C4-2B (cell line): Measurements from ENCODE around the gene PRDX2.

Experiments used
- ZFX ChIP-seq: fragments of 450-650 bp; IDR thresholded peaks from 2 replicates; pipeline ENCODE4 v1.6.1; 2017
- TF ChIP-seq, protein P1 (sequence below): fragments of 450-650 bp; conservative IDR thresholded peaks from 2 replicates; pipeline ENCODE4 v1.5.1; 2017; ENCODE audit warnings: mild to moderate bottlenecking

DNA sequence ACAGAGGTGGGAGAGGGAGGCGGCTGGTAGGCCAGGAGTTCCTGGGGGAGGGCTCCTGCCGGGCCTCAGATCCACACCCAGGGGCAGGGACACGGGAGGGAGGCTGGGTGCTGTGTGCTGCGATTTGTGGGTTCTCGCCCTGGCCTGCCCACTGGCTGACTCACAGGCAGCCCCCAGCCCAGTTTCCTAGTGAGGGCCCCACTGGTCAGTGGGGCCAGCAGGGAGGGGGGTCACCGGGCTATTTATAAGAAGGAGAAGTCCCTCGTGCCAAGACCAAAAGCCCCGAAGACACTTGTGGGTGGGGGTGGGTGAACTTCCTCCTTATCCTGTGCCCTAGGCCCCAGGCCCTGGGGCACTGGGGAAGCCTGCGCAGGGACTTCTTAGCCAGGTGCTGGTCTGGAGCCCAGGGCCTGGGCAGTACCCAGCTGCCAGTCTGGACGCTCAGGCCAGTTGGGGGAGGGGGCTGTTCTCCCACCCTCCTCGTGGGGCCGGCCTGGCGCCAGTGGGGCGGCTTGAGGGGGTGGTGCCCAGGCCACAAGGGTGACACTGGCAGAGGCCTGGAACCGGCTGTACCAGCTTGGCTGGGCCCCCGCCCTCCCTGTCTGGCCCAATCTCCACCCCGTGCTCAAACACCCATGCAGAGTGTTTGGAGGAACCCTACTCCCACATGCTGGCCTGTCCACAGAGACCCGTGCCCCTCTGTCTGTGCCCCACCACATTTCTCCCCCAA is 15.3 kb downstream of the PRDX2 start:
- TF ChIP-seq, protein P1, sequence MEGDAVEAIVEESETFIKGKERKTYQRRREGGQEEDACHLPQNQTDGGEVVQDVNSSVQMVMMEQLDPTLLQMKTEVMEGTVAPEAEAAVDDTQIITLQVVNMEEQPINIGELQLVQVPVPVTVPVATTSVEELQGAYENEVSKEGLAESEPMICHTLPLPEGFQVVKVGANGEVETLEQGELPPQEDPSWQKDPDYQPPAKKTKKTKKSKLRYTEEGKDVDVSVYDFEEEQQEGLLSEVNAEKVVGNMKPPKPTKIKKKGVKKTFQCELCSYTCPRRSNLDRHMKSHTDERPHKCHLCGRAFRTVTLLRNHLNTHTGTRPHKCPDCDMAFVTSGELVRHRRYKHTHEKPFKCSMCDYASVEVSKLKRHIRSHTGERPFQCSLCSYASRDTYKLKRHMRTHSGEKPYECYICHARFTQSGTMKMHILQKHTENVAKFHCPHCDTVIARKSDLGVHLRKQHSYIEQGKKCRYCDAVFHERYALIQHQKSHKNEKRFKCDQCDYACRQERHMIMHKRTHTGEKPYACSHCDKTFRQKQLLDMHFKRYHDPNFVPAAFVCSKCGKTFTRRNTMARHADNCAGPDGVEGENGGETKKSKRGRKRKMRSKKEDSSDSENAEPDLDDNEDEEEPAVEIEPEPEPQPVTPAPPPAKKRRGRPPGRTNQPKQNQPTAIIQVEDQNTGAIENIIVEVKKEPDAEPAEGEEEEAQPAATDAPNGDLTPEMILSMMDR = no peak
- TF ChIP-seq ZFX = peak; percentile 70; the same call in 1 of the 2 replicates
